Measurements from ENCODE around the gene FRS3.

FRS3 gene, protein sequence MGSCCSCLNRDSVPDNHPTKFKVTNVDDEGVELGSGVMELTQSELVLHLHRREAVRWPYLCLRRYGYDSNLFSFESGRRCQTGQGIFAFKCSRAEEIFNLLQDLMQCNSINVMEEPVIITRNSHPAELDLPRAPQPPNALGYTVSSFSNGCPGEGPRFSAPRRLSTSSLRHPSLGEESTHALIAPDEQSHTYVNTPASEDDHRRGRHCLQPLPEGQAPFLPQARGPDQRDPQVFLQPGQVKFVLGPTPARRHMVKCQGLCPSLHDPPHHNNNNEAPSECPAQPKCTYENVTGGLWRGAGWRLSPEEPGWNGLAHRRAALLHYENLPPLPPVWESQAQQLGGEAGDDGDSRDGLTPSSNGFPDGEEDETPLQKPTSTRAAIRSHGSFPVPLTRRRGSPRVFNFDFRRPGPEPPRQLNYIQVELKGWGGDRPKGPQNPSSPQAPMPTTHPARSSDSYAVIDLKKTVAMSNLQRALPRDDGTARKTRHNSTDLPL

DNA sequence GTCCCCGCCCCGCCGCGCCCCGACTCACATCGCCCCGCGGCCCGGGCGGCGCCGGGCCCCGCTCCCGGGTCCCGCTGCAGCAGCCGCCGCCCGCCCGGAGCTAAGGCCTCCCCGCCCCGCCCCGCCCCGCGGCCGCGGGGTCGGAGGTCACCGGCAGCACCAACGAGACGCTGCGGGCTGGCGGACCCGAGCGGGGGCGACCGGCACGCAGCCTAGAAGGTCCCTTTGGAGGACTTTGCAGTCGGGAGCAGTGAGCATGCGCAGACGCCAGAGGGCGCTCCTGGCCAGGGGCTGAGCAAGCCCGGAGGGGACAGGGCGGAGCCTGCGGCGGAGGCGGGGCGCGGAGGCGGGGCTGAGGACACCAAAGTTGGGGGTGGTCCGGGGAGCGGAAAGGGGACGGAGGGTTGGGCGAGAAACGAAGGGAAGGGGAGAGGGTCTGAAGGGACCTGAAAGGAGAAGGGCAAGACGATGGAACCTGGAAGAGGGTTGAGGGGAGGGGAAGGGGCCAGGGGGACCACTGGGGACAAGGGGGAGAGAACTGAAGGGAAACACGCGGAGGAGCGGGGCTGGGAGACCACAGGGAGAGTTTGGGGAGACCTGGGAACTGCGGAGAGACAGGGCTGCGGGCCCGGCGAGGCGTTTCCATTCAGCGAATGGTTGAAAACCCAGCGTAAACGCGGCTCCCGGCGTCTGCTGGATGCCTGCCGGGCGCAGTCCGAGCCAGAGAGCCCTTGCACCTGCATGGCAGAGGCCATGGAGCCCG lies at the start of gene FRS3:
FRS3 (minus strand) TSS at position 113 of the 763 bp plus-strand sequence. CDS start 2,913 bp downstream, outside the sequence.
- peaks cover 12% of the 10 kb centered on the region for H3K4me1 ChIP-seq (ENCODE audit: control insufficient read depth, insufficient read depth, low read length)

DNA sequence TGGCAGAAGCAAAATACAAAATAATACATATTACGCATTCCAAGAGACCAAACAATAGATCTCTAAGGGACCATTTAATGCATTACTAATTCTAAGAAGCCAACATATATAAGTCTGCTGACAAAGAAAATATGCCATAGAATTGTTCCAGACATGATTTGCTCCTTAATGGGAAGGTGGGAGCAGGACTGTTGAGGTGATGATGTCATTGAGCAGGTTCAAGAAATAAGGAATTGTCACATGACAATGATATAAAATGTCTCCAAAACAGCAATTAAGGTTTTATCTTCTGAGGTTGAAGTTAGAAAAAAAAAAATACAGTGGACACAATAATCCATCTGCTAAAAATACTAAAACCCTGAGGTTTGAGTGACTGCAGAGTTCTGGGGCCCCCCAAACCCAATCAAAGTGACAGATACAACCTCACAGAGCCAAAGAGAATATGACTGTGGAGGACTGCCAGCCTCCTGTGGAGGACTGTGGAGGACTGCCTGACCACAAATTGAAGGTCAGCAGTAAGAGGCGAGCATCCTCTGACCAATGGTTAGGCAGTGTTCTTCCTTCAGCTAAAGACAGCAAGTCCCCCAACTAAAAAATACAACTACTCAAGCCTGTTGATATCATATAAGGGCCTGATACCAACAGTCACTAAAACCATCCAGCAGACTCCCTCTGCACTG lies 46.8 kb upstream of the FRS3 start:
- H3K4me3 ChIP-seq (ENCODE audit: low read depth, low read length) = no peak overlapping the region
- H3K9ac ChIP-seq (ENCODE audit: low read length) = no peak overlapping the region
- no peaks in the 10 kb centered on the region for H3K36me3 ChIP-seq (ENCODE audit: control insufficient read depth, insufficient read depth, low read length)
- H3K9me3 ChIP-seq (ENCODE audit: control insufficient read depth, insufficient read depth, low read depth, low read length) = no peaks in the 10 kb centered on the region
- no peaks in the 10 kb centered on the region for H3K27me3 ChIP-seq (ENCODE audit: control insufficient read depth, insufficient read depth, low read length)
- no peaks in the 10 kb centered on the region for H3K4me1 ChIP-seq (ENCODE audit: control insufficient read depth, insufficient read depth, low read length)
- H3K27ac ChIP-seq (ENCODE audit: low read depth, low read length) = no peak overlapping the region

More for the DNA sequence above, at the start of gene FRS3:
- Histone ChIP-seq H3K9me3 (ENCODE audit: control insufficient read depth, insufficient read depth, low read depth, low read length) (no peaks in the 10 kb centered on the region), H3K27me3 (ENCODE audit: control insufficient read depth, insufficient read depth, low read length) (peaks cover 41% of the 10 kb centered on the region), H3K4me3 (ENCODE audit: low read depth, low read length) (peak within 1 kb of the TSS; percentile 82), H3K36me3 (ENCODE audit: control insufficient read depth, insufficient read depth, low read length) (peaks cover 7% of the 10 kb centered on the region), H3K27ac (ENCODE audit: low read depth, low read length) (no peak within 1 kb of the TSS), H3K9ac (ENCODE audit: low read length) (peak within 1 kb of the TSS; percentile 25)

DNA sequence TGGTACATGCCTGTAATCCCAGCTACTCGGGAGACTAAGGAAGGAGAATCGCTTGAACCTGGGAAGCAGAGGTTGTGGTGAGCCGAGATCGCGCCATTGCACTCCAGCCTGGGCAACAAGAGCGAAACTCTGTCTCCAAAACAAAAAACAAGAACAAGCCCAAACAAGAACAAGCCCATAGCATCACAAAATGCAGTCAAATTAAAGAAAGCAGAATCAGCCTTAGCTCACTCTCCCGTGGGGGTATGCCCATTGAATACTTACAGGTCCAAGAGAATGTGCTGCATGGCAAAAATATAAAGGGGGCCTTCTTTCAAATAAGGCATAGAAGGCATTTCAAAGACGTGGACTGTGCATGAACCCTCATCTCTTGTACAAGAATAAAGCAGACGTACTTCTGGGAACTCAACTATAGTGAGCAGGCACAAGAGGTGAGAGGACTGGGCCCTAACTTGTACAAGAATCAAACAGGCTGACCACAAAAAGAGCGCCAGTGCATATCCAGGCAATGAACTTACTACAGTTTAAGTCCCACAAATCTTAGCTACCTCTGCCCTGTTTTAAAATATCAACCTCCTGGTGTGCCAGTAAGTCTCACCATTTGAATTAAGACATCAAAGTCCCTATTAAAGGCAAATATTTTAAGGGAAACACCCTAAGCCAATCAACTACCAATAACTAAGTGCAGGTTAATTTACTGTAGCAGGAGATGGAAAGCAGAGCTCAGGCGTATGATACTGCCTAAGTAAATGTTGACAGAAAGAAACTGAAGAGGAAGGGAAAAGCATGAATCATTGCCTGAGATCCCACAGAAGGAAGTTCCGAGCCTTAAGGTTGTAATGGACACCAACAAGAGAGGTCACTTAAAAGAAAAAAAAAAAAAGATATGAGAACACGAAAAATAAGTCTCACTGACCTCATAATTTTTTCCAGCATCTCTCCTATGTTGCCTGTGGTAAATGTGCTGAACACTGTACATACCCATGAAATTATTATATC lies 45.2 kb upstream of the FRS3 start:
- no peaks in the 10 kb centered on the region for H3K9me3 ChIP-seq (ENCODE audit: control insufficient read depth, insufficient read depth, low read depth, low read length)

DNA sequence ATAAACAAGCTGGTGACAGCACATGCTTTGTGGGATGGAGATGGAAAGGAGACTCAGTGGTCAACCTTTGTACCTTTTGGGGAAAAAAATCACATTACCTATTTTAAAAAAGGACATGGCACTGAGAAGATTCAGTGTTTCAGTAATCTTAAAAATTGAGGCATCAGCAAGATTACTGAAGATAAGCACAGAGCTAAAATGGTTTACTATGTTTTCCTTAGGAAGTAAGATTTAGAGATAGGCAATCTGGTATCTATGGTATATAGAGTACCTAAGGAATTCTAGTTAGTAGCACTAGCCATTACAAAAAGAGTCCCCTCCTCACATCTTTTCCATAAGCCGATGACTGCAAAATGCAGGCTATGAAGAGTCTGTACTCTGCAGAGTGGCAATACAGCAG lies 43.5 kb upstream of the FRS3 start:
- no peaks in the 10 kb centered on the region for H3K4me1 ChIP-seq (ENCODE audit: control insufficient read depth, insufficient read depth, low read length)
- H3K36me3 ChIP-seq (ENCODE audit: control insufficient read depth, insufficient read depth, low read length) = no peaks in the 10 kb centered on the region
- no peaks in the 10 kb centered on the region for H3K27me3 ChIP-seq (ENCODE audit: control insufficient read depth, insufficient read depth, low read length)
- H3K9me3 ChIP-seq (ENCODE audit: control insufficient read depth, insufficient read depth, low read depth, low read length) = no peaks in the 10 kb centered on the region
- no peak overlapping the region for H3K4me3 ChIP-seq (ENCODE audit: low read depth, low read length)
- no peak overlapping the region for H3K9ac ChIP-seq (ENCODE audit: low read length)
- no peak overlapping the region for H3K27ac ChIP-seq (ENCODE audit: low read depth, low read length)

More for the DNA sequence above, 45.2 kb upstream of the FRS3 start:
- Histone ChIP-seq H3K27me3 (ENCODE audit: control insufficient read depth, insufficient read depth, low read length) (no peaks in the 10 kb centered on the region), H3K36me3 (ENCODE audit: control insufficient read depth, insufficient read depth, low read length) (no peaks in the 10 kb centered on the region), H3K27ac (ENCODE audit: low read depth, low read length) (no peak overlapping the region), H3K4me1 (ENCODE audit: control insufficient read depth, insufficient read depth, low read length) (no peaks in the 10 kb centered on the region), H3K9ac (ENCODE audit: low read length) (no peak overlapping the region), H3K4me3 (ENCODE audit: low read depth, low read length) (no peak overlapping the region)

DNA sequence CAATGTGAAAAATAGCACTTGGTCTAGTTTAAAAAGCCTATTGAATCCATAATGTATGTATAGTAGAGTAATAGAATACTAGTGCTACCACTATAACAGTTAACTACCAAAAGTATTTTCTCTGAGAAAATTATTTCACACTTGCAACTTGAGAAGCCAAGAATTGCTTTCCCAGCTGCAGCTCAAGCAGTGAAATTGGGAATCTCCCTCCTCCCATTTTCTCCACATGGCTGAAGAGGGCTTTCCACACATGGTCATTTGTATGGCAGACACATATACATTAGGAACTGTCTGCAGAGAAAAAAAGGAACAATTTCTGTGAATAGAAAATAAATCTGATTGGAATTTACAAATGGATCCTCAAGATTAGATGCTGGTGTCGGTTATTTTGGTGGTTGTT lies 42.3 kb upstream of the FRS3 start:
- no peaks in the 10 kb centered on the region for H3K27me3 ChIP-seq (ENCODE audit: control insufficient read depth, insufficient read depth, low read length)
- H3K4me3 ChIP-seq (ENCODE audit: low read depth, low read length) = no peak overlapping the region
- H3K27ac ChIP-seq (ENCODE audit: low read depth, low read length) = no peak overlapping the region
- no peak overlapping the region for H3K9ac ChIP-seq (ENCODE audit: low read length)
- no peaks in the 10 kb centered on the region for H3K4me1 ChIP-seq (ENCODE audit: control insufficient read depth, insufficient read depth, low read length)
- H3K9me3 ChIP-seq (ENCODE audit: control insufficient read depth, insufficient read depth, low read depth, low read length) = no peaks in the 10 kb centered on the region
- H3K36me3 ChIP-seq (ENCODE audit: control insufficient read depth, insufficient read depth, low read length) = no peaks in the 10 kb centered on the region

DNA sequence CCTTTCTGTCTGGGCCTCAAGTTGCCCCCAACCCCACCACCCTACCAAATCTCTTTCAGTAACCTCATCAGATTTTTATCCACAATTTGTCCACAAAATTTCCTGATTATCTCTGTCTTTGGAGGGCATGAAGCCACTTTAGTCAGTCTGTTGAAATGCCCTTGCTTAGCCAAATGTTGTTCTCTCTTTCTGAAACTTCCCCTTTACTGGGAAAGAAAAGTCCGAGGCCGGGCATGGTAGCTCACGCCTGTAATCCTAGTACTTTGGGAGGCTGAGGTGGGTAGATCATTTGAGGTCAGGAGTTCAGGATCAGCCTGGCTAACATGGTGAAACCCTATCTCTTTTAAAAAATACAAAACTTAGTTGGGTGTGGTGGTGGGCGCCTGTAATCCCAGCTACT lies 41.6 kb upstream of the FRS3 start:
- H3K27ac ChIP-seq (ENCODE audit: low read depth, low read length) = no peak overlapping the region
- no peaks in the 10 kb centered on the region for H3K4me1 ChIP-seq (ENCODE audit: control insufficient read depth, insufficient read depth, low read length)
- no peak overlapping the region for H3K4me3 ChIP-seq (ENCODE audit: low read depth, low read length)
- H3K36me3 ChIP-seq (ENCODE audit: control insufficient read depth, insufficient read depth, low read length) = no peaks in the 10 kb centered on the region
- H3K27me3 ChIP-seq (ENCODE audit: control insufficient read depth, insufficient read depth, low read length) = no peaks in the 10 kb centered on the region
- no peaks in the 10 kb centered on the region for H3K9me3 ChIP-seq (ENCODE audit: control insufficient read depth, insufficient read depth, low read depth, low read length)
- H3K9ac ChIP-seq (ENCODE audit: low read length) = no peak overlapping the region

DNA sequence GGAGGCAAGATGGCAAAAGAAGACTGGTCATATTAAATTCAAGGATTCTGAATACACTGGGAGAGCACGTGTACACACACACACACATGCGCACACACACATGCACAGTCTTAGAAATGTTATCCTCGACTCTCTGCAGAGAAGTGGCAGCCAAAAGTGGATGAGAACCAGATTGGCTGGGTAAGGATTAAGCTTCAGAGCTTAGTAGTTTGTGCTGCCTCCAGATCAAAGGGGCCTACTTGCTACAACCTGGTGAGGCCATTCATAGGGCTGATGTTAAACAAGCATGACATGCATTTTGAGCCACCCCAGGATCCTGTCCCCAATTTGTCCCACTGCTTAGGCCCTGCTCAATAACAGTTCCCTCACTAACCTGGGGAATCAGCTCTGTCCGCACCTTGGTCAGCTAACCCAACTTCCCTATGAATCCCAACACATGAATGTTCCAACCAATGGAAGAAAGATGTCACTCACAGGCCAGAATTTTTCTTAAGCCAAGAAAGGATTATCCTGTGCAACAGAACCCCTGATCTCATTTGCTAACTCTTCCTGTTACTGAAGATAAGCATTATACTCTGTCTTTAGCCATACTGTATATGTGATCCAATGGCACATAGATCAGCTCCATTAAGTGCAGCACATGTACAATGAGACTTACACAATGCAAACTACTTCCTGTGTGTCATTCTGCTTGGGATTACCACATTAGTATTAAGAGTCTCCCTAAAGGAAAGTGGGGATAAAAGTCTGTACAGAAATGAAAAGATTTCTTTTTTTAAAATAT lies 38.8 kb upstream of the FRS3 start:
- no peak overlapping the region for H3K4me3 ChIP-seq (ENCODE audit: low read depth, low read length)
- H3K36me3 ChIP-seq (ENCODE audit: control insufficient read depth, insufficient read depth, low read length) = no peaks in the 10 kb centered on the region
- H3K9me3 ChIP-seq (ENCODE audit: control insufficient read depth, insufficient read depth, low read depth, low read length) = no peaks in the 10 kb centered on the region
- no peak overlapping the region for H3K27ac ChIP-seq (ENCODE audit: low read depth, low read length)
- H3K9ac ChIP-seq (ENCODE audit: low read length) = no peak overlapping the region
- no peaks in the 10 kb centered on the region for H3K4me1 ChIP-seq (ENCODE audit: control insufficient read depth, insufficient read depth, low read length)
- H3K27me3 ChIP-seq (ENCODE audit: control insufficient read depth, insufficient read depth, low read length) = no peaks in the 10 kb centered on the region

DNA sequence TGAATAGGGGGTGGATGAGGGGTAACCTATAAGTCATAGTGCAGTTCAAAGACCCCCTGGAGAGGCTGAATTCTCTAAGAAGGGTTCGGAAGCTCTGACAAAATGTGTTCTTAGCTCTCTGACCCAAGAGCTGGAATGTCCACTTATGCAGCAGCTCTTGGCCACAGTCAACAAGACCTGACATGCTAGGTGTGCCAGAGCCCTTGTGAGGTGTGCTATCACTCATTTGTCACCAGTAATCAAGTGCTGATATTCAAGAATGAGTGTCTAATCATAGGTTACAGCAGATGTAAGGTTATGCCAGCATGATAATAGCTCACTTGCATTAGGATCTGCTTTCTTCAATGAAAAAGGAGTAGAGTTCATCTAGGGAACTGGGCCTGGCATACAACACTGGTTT lies 35.9 kb upstream of the FRS3 start:
- H3K9me3 ChIP-seq (ENCODE audit: control insufficient read depth, insufficient read depth, low read depth, low read length) = no peaks in the 10 kb centered on the region
- H3K4me3 ChIP-seq (ENCODE audit: low read depth, low read length) = no peak overlapping the region
- no peaks in the 10 kb centered on the region for H3K4me1 ChIP-seq (ENCODE audit: control insufficient read depth, insufficient read depth, low read length)
- H3K27me3 ChIP-seq (ENCODE audit: control insufficient read depth, insufficient read depth, low read length) = no peaks in the 10 kb centered on the region
- no peak overlapping the region for H3K27ac ChIP-seq (ENCODE audit: low read depth, low read length)
- H3K9ac ChIP-seq (ENCODE audit: low read length) = no peak overlapping the region
- H3K36me3 ChIP-seq (ENCODE audit: control insufficient read depth, insufficient read depth, low read length) = no peaks in the 10 kb centered on the region

DNA sequence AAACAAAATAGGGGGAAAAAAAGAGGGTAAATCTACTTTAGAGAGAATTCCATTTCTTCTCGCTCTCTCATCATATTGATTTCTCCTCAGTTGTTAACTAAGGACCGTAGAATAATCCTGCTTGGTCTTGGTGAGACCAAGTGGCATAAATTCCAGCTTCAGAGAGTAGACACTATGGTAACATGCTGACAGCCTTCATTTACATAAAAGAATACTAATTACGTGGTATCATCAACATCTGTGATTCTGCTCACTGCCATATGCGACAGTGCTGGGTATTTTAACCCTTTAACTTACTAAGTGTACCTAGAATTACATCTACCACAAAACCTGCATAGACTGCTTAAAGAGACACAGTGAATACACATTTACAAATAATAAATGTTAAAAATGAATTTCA lies 34.9 kb upstream of the FRS3 start:
- H3K4me3 ChIP-seq (ENCODE audit: low read depth, low read length) = no peak overlapping the region
- no peaks in the 10 kb centered on the region for H3K27me3 ChIP-seq (ENCODE audit: control insufficient read depth, insufficient read depth, low read length)
- no peaks in the 10 kb centered on the region for H3K4me1 ChIP-seq (ENCODE audit: control insufficient read depth, insufficient read depth, low read length)
- H3K36me3 ChIP-seq (ENCODE audit: control insufficient read depth, insufficient read depth, low read length) = no peaks in the 10 kb centered on the region
- no peak overlapping the region for H3K9ac ChIP-seq (ENCODE audit: low read length)
- H3K27ac ChIP-seq (ENCODE audit: low read depth, low read length) = no peak overlapping the region
- no peaks in the 10 kb centered on the region for H3K9me3 ChIP-seq (ENCODE audit: control insufficient read depth, insufficient read depth, low read depth, low read length)

All from HUES6 (cell line).